Measurements from ENCODE around the gene VWA3B. TPM values are rescaled to one million over a fixed set of nuclear protein-coding genes. Genes with fewer than 3 reads are reported as not detected.
"Not testable (repeated sequence)": the region's sequence is repeated elsewhere in the genome, so short reads cannot be mapped to it uniquely, and the experiment has no call there.

VWA3B gene
- total RNA-seq, 2 experiments from 2014 or later, result not detected

GRCh38 chr2:98093611-98094010 lies 6.6 kb downstream of the VWA3B start:
- ChIA-PET CTCF (ENCODE audit: unreplicated experiment) (no interaction called here), POLR2A (no interaction called here)
- intact Hi-C loops (cut with micrococcal nuclease; ENCODE audit: unreplicated experiment), result no loop called here
- Histone ChIP-seq H4K20me1 (ENCODE audit: insufficient read depth, low read length) (no peaks in the 10 kb centered on the region), H3K79me2 (ENCODE audit: insufficient read depth, low read depth, low read length) (no peaks in the 10 kb centered on the region), H2AFZ (ENCODE audit: low read length) (no peak overlapping the region), H3K9me2 (ENCODE audit: insufficient read depth, low read length) (no peaks in the 10 kb centered on the region), H3K4me3 (ENCODE audit: low read depth, low read length, poor library complexity, severe bottlenecking) (no peak overlapping the region), H3K4me1 (ENCODE audit: insufficient read depth, low read length, poor library complexity, severe bottlenecking) (peaks cover 12% of the 10 kb centered on the region), H3K9me3 (ENCODE audit: low read length) (peaks cover 16% of the 10 kb centered on the region; the same call in 1 of the 2 replicates), H3K36me3 (ENCODE audit: insufficient read depth, low read length) (no peaks in the 10 kb centered on the region), H3K4me2 (ENCODE audit: low read length) (no peak overlapping the region), H3K27ac (ENCODE audit: low read depth, low read length, poor library complexity, severe bottlenecking) (no peak overlapping the region)
- DNase-seq (ENCODE audit: low spot score), result no peak
- no TSS peak for BruUV-seq (replicated peaks)
- no peak for TF ChIP-seq CTCF (conservative IDR thresholded peaks at IDR 0.05; ENCODE audit: low read length)

GRCh38 chr2:98099939-98100743 lies 13.2 kb downstream of the VWA3B start:
- TF ChIP-seq EZH2phosphoT487 (IDR thresholded peaks at IDR 0.05; ENCODE audit: borderline replicate concordance, low read depth, low read length) (no peak), CTCF (conservative IDR thresholded peaks at IDR 0.05; ENCODE audit: low read length) (no peak)
- Histone ChIP-seq H2AFZ (ENCODE audit: low read length) (no peak overlapping the region), H3K36me3 (ENCODE audit: insufficient read depth, low read length) (no peaks in the 10 kb centered on the region), H3K4me1 (ENCODE audit: insufficient read depth, low read length, poor library complexity, severe bottlenecking) (no peaks in the 10 kb centered on the region), H3K9me3 (ENCODE audit: low read length) (peaks cover 8% of the 10 kb centered on the region; the same call in 1 of the 2 replicates), H3K4me2 (ENCODE audit: low read length) (no peak overlapping the region), H4K20me1 (ENCODE audit: insufficient read depth, low read length) (no peaks in the 10 kb centered on the region), H3K9me2 (ENCODE audit: insufficient read depth, low read length) (no peaks in the 10 kb centered on the region), H3K27ac (ENCODE audit: low read depth, low read length, poor library complexity, severe bottlenecking) (no peak overlapping the region), H3K79me2 (ENCODE audit: insufficient read depth, low read depth, low read length) (no peaks in the 10 kb centered on the region), H3K4me3 (ENCODE audit: low read depth, low read length, poor library complexity, severe bottlenecking) (no peak overlapping the region)
- ChIA-PET CTCF (ENCODE audit: unreplicated experiment) (no interaction called here), POLR2A (interaction anchor here (0.8 to 1.5 kb wide), 2 partner anchors 8 to 14 kb away, joined by 3 to 5 read pairs; no protein-coding TSS in a partner anchor)
- BruUV-seq (replicated peaks), result no TSS peak
- intact Hi-C loops (cut with micrococcal nuclease; ENCODE audit: unreplicated experiment), result no loop called here
- no peak for DNase-seq (ENCODE audit: low spot score)

- H3K9me2 ChIP-seq (ENCODE audit: insufficient read depth, low read length); intact Hi-C loops (cut with micrococcal nuclease; ENCODE audit: unreplicated experiment); POLR2A ChIA-PET; H2AFZ ChIP-seq (ENCODE audit: low read length); H3K9me3 ChIP-seq (ENCODE audit: low read length); H4K20me1 ChIP-seq (ENCODE audit: insufficient read depth, low read length); H3K4me1 ChIP-seq (ENCODE audit: insufficient read depth, low read length, poor library complexity, severe bottlenecking); H3K4me2 ChIP-seq (ENCODE audit: low read length); H3K79me2 ChIP-seq (ENCODE audit: insufficient read depth, low read depth, low read length); DNase-seq (ENCODE audit: low spot score); BruUV-seq (replicated peaks); CTCF ChIA-PET (ENCODE audit: unreplicated experiment); H3K4me3 ChIP-seq (ENCODE audit: low read depth, low read length, poor library complexity, severe bottlenecking); H3K27ac ChIP-seq (ENCODE audit: low read depth, low read length, poor library complexity, severe bottlenecking); H3K36me3 ChIP-seq (ENCODE audit: insufficient read depth, low read length): not testable (repeated sequence)
These were observed 15.3 kb downstream of the VWA3B start for GRCh38 chr2:98102315-98102714.
